Fibroblast of the aortic adventitia (primary cell): ENCODE results near the gene GLCE. TPM values are rescaled to one million over a fixed set of nuclear protein-coding genes. Genes with fewer than 3 reads are reported as not detected.

Experiments used
- DNase-seq: peaks from one replicate; pipeline ENCODE4 v3.0.0-alpha.2; 2010; ENCODE audit warnings: low read depth
- H3K4me3 ChIP-seq: 2 replicates; pipeline ENCODE4 v1.5.1; 2011; ENCODE audit warnings: low read depth, mild to moderate bottlenecking, control low read depth, low read length, moderate library complexity
- CTCF ChIP-seq: IDR thresholded peaks from 2 replicates; pipeline ENCODE4 v1.5.1; 2011; ENCODE audit warnings: mild to moderate bottlenecking, low read length, control low read depth, inconsistent platforms; ENCODE audit not compliant: insufficient read depth
- total RNA-seq: library from RNA; depleted of rRNA; stranded (reverse); fragments of >200 nt; gene quantifications from 2 replicates; pipeline ENCODE4 v1.2.3, GENCODE V29; 2012; ENCODE audit warnings: low replicate concordance

GLCE gene
- total RNA-seq, 1 donor = 24.4 TPM

- no peak for TF ChIP-seq CTCF
- H3K4me3 ChIP-seq = no peak overlapping the region
- peak; percentile 25 for DNase-seq
Observed at GRCh38 chr15:69303337-69304181, 143.1 kb downstream of the GLCE start.

- H3K4me3 ChIP-seq = no peak overlapping the region
- TF ChIP-seq CTCF = no peak
- DNase-seq = peak; percentile 81
Observed at GRCh38 chr15:69304182-69304545, 143.7 kb downstream of the GLCE start.

- H3K4me3 ChIP-seq = no peak overlapping the region
- DNase-seq = peak; percentile 91
- TF ChIP-seq CTCF = no peak
Observed at GRCh38 chr15:69305204-69305931, 144.9 kb downstream of the GLCE start.

GRCh38 chr15:69305933-69306568 is 145.6 kb downstream of the GLCE start:
- H3K4me3 ChIP-seq = no peak overlapping the region
- DNase-seq = no peak

GRCh38 chr15:69307939-69308338 is 147.5 kb downstream of the GLCE start:
- no peak for TF ChIP-seq CTCF
- H3K4me3 ChIP-seq = no peak overlapping the region
- DNase-seq = no peak

More at GRCh38 chr15:69305933-69306568, 145.6 kb downstream of the GLCE start:
- TF ChIP-seq CTCF = no peak

GRCh38 chr15:69308949-69309348 is 148.5 kb downstream of the GLCE start:
- no peak for TF ChIP-seq CTCF
- DNase-seq = no peak
- no peak overlapping the region for H3K4me3 ChIP-seq
